ENCODE data around the gene ID1.

ID1 gene

GRCh38 chr20:31605031-31605901 lies at the start of gene ID1:
Gene ID1, plus strand, starts transcription at chr20:31605289. Its CDS starts 99 bp downstream, at chr20:31605388.
- FAIRE-seq: no peak

GRCh38 chr20:31559704-31560093 lies 45.4 kb upstream of the ID1 start:
- no peak for FAIRE-seq

- FAIRE-seq: no peak
These were observed 44.9 kb upstream of the ID1 start for GRCh38 chr20:31560094-31560745.

GRCh38 chr20:31560746-31561598 lies 44.1 kb upstream of the ID1 start:
- FAIRE-seq: no peak

- FAIRE-seq: no peak
These were observed 42.8 kb upstream of the ID1 start for GRCh38 chr20:31562241-31562640.

GRCh38 chr20:31564284-31564683 lies 40.8 kb upstream of the ID1 start:
- FAIRE-seq: no peak

- no peak for FAIRE-seq
These were observed 39.3 kb upstream of the ID1 start for GRCh38 chr20:31565699-31566318.

GRCh38 chr20:31566319-31566657 lies 38.8 kb upstream of the ID1 start:
- FAIRE-seq: no peak

GRCh38 chr20:31566658-31567379 lies 38.3 kb upstream of the ID1 start:
- FAIRE-seq: no peak

GRCh38 chr20:31567380-31567720 lies 37.7 kb upstream of the ID1 start:
- FAIRE-seq: no peak

- FAIRE-seq: no peak
These were observed 36.9 kb upstream of the ID1 start for GRCh38 chr20:31568041-31568731.

- FAIRE-seq: no peak
These were observed 36.3 kb upstream of the ID1 start for GRCh38 chr20:31568773-31569162.

GRCh38 chr20:31569163-31570020 lies 35.7 kb upstream of the ID1 start:
- no peak for FAIRE-seq

- FAIRE-seq: no peak
These were observed 35.0 kb upstream of the ID1 start for GRCh38 chr20:31570021-31570463.

GRCh38 chr20:31570735-31571617 lies 34.1 kb upstream of the ID1 start:
- no peak for FAIRE-seq

GRCh38 chr20:31572042-31572700 lies 32.9 kb upstream of the ID1 start:
- FAIRE-seq: no peak

GRCh38 chr20:31572701-31573554 lies 32.2 kb upstream of the ID1 start:
- FAIRE-seq: no peak
